Neutrophil (primary cell): ENCODE measurements around the gene MLH3.

Experiments used
- H3K27ac ChIP-seq: fragments of 200-600 bp; sonication (generic); 2 replicates; pipeline ENCODE4 v1.5.1; 2016; ENCODE audit warnings: mild to moderate bottlenecking, moderate library complexity
- H3K27me3 ChIP-seq: fragments of 200-600 bp; sonication (generic); 2 replicates; pipeline ENCODE4 v1.6.0; 2016; ENCODE audit warnings: mild to moderate bottlenecking
- H3K36me3 ChIP-seq: fragments of 200-600 bp; sonication (generic); 2 replicates; pipeline ENCODE4 v1.5.1; 2017
- H3K4me1 ChIP-seq, 2 experiments: fragments of 200-600 bp in 1 of 2; sonication (generic) in 1 of 2; 1 replicate in 1 of 2; 2 replicates in 1 of 2; pipeline versions ENCODE4 v1.5.1 to v1.6.1; 2013 to 2016; ENCODE audit warnings: low read depth in 1 of 2, low read length in 1 of 2, mild to moderate bottlenecking in 1 of 2, moderate library complexity in 1 of 2; ENCODE audit not compliant: control insufficient read depth in 1 of 2, insufficient read depth in 1 of 2
- H3K4me3 ChIP-seq, 2 experiments: fragments of 200-600 bp in 1 of 2; sonication (generic) in 1 of 2; 1 replicate in 1 of 2; 2 replicates in 1 of 2; pipeline ENCODE4 v1.5.1; 2013 to 2016; ENCODE audit warnings: low read depth in 1 of 2, low read length in 1 of 2, mild to moderate bottlenecking in 1 of 2, moderate library complexity in 1 of 2
- H3K9me3 ChIP-seq: fragments of 200-600 bp; sonication (generic); 2 replicates; pipeline ENCODE4 v1.5.1; 2016
- CTCF ChIP-seq: fragments of 200-600 bp; sonication (generic); IDR thresholded peaks from 2 replicates; pipeline ENCODE4 v1.5.1; 2016; ENCODE audit warnings: antibody characterized with exemption

MLH3 gene

GRCh38 chr14:75094896-75095295, 43.6 kb upstream of the MLH3 start:
- no peaks in the 10 kb centered on the region for H3K4me1 ChIP-seq
- no peaks in the 10 kb centered on the region for H3K27me3 ChIP-seq
- no peak overlapping the region for H3K27ac ChIP-seq
- H3K36me3 ChIP-seq = peaks cover 98% of the 10 kb centered on the region
- no peak for TF ChIP-seq CTCF
- H3K9me3 ChIP-seq = no peaks in the 10 kb centered on the region
- no peak overlapping the region for H3K4me3 ChIP-seq

- Histone ChIP-seq H3K27ac (no peak overlapping the region), H3K36me3 (peaks cover 98% of the 10 kb centered on the region), H3K4me1 (no peaks in the 10 kb centered on the region), H3K4me3 (no peak overlapping the region), H3K27me3 (no peaks in the 10 kb centered on the region), H3K9me3 (no peaks in the 10 kb centered on the region)
- TF ChIP-seq CTCF = no peak
These were observed 41.4 kb upstream of the MLH3 start for GRCh38 chr14:75092698-75093097.

GRCh38 chr14:75091251-75091650, 40.0 kb upstream of the MLH3 start:
- H3K36me3 ChIP-seq = peaks cover 98% of the 10 kb centered on the region
- no peak for TF ChIP-seq CTCF
- no peaks in the 10 kb centered on the region for H3K9me3 ChIP-seq
- no peaks in the 10 kb centered on the region for H3K4me1 ChIP-seq
- no peaks in the 10 kb centered on the region for H3K27me3 ChIP-seq
- no peak overlapping the region for H3K4me3 ChIP-seq
- H3K27ac ChIP-seq = no peak overlapping the region

- H3K27me3 ChIP-seq = no peaks in the 10 kb centered on the region
- no peak overlapping the region for H3K27ac ChIP-seq
- peaks cover 98% of the 10 kb centered on the region for H3K36me3 ChIP-seq
- no peak overlapping the region for H3K4me3 ChIP-seq
- no peak for TF ChIP-seq CTCF
- H3K9me3 ChIP-seq = no peaks in the 10 kb centered on the region
- no peaks in the 10 kb centered on the region for H3K4me1 ChIP-seq
These were observed 39.1 kb upstream of the MLH3 start for GRCh38 chr14:75090353-75090752.

- peaks cover 98% of the 10 kb centered on the region for H3K36me3 ChIP-seq
- H3K4me1 ChIP-seq = no peaks in the 10 kb centered on the region
- no peak overlapping the region for H3K4me3 ChIP-seq
- TF ChIP-seq CTCF = peak; percentile 45
- H3K27me3 ChIP-seq = no peaks in the 10 kb centered on the region
- no peak overlapping the region for H3K27ac ChIP-seq
- H3K9me3 ChIP-seq = no peaks in the 10 kb centered on the region
These were observed 37.5 kb upstream of the MLH3 start for GRCh38 chr14:75088566-75089373.
